HG02973 (cell line): ENCODE data around the gene AGAP1.

Source experiments
- ATAC-seq: cut with Tn5 transposase; IDR thresholded peaks from one replicate; pipeline ENCODE4 v1.9.1; 2021; ENCODE audit warnings: moderate library complexity; ENCODE audit not compliant: unreplicated experiment

AGAP1 gene

GRCh38 chr2:235856151-235856854 lies 362.5 kb downstream of the AGAP1 start:
- no peak for ATAC-seq

GRCh38 chr2:235857598-235857997 lies 363.8 kb downstream of the AGAP1 start:
- ATAC-seq: no peak

GRCh38 chr2:235858881-235859280 lies 365.0 kb downstream of the AGAP1 start:
- ATAC-seq: no peak

- no peak for ATAC-seq
Observed at GRCh38 chr2:235859651-235860050, 365.8 kb downstream of the AGAP1 start.

- no peak for ATAC-seq
Observed at GRCh38 chr2:235860111-235860510, 366.3 kb downstream of the AGAP1 start.

GRCh38 chr2:235860871-235861270 lies 367.0 kb downstream of the AGAP1 start:
- ATAC-seq: no peak

- ATAC-seq: no peak
Observed at GRCh38 chr2:235861383-235861782, 367.5 kb downstream of the AGAP1 start.

- no peak for ATAC-seq
Observed at GRCh38 chr2:235863414-235863813, 369.6 kb downstream of the AGAP1 start.

GRCh38 chr2:235864302-235864701 lies 370.5 kb downstream of the AGAP1 start:
- ATAC-seq: no peak

- ATAC-seq: no peak
Observed at GRCh38 chr2:235864733-235865515, 371.1 kb downstream of the AGAP1 start.

GRCh38 chr2:235866373-235866772 lies 372.5 kb downstream of the AGAP1 start:
- no peak for ATAC-seq

GRCh38 chr2:235868224-235868623 lies 374.4 kb downstream of the AGAP1 start:
- ATAC-seq: no peak

- ATAC-seq: no peak
Observed at GRCh38 chr2:235868645-235869044, 374.8 kb downstream of the AGAP1 start.

GRCh38 chr2:235870515-235870914 lies 376.7 kb downstream of the AGAP1 start:
- ATAC-seq: no peak

GRCh38 chr2:235876099-235876679 lies 382.3 kb downstream of the AGAP1 start:
- ATAC-seq: no peak

- ATAC-seq: no peak
Observed at GRCh38 chr2:235877275-235877802, 383.5 kb downstream of the AGAP1 start.

- no peak for ATAC-seq
Observed at GRCh38 chr2:235879116-235879515, 385.3 kb downstream of the AGAP1 start.

- ATAC-seq: no peak
Observed at GRCh38 chr2:235883675-235884074, 389.8 kb downstream of the AGAP1 start.

- no peak for ATAC-seq
Observed at GRCh38 chr2:235889302-235889630, 395.4 kb downstream of the AGAP1 start.

- ATAC-seq: no peak
Observed at GRCh38 chr2:235893129-235893698, 399.4 kb downstream of the AGAP1 start.

GRCh38 chr2:235894839-235895238 lies 401.0 kb downstream of the AGAP1 start:
- ATAC-seq: no peak

GRCh38 chr2:235896061-235896460 lies 402.2 kb downstream of the AGAP1 start:
- no peak for ATAC-seq
